ENCODE data around the gene KRT28. TPM values are rescaled to one million over a fixed set of nuclear protein-coding genes. Genes with fewer than 3 reads are reported as not detected.

The KRT28 gene
- total RNA-seq, 1 donor from 2014 or later, result not detected

Other genes with a start within 250 kb of the KRT28 start
- gene CCR7, start 234.5 kb downstream of the KRT28 start, total RNA-seq, result 1.1 TPM
- 80.2 TPM for gene SMARCE1, start 152.1 kb downstream of the KRT28 start, total RNA-seq
- 1.3 TPM for gene KRT222, start 134.8 kb downstream of the KRT28 start, total RNA-seq
- not detected for gene KRT24, start 96.2 kb downstream of the KRT28 start, total RNA-seq
- gene KRT25, start 44.6 kb downstream of the KRT28 start, total RNA-seq, result not detected
- not detected for gene KRT26, start 27.8 kb downstream of the KRT28 start, total RNA-seq
- gene KRT27, start 17.4 kb downstream of the KRT28 start, total RNA-seq, result 0.55 TPM
- 36.8 TPM for gene KRT10, start 22.7 kb upstream of the KRT28 start, total RNA-seq
- gene KRT12, start 67.3 kb upstream of the KRT28 start, total RNA-seq, result not detected
- gene KRT20, start 85.3 kb upstream of the KRT28 start, total RNA-seq, result not detected
- gene KRT23, start 137.7 kb upstream of the KRT28 start, total RNA-seq, result 1.1 TPM
- gene KRT39, start 167.0 kb upstream of the KRT28 start, total RNA-seq, result 0.35 TPM
- not detected for gene KRT40, start 184.4 kb upstream of the KRT28 start, total RNA-seq
- not detected for gene KRTAP3-3, start 194.2 kb upstream of the KRT28 start, total RNA-seq
- gene KRTAP3-2, start 199.9 kb upstream of the KRT28 start, total RNA-seq, result not detected
- not detected for gene KRTAP3-1, start 209.2 kb upstream of the KRT28 start, total RNA-seq
- gene KRTAP1-5, start 227.2 kb upstream of the KRT28 start, total RNA-seq, result not detected
- gene KRTAP1-4, start 230.2 kb upstream of the KRT28 start, total RNA-seq, result not detected
- not detected for gene KRTAP1-3, start 234.9 kb upstream of the KRT28 start, total RNA-seq
- not detected for gene KRTAP1-1, start 241.5 kb upstream of the KRT28 start, total RNA-seq
- not detected for gene KRTAP2-1, start 247.4 kb upstream of the KRT28 start, total RNA-seq